Measurements from ENCODE around the gene PRKG1.

Gene PRKG1

DNA sequence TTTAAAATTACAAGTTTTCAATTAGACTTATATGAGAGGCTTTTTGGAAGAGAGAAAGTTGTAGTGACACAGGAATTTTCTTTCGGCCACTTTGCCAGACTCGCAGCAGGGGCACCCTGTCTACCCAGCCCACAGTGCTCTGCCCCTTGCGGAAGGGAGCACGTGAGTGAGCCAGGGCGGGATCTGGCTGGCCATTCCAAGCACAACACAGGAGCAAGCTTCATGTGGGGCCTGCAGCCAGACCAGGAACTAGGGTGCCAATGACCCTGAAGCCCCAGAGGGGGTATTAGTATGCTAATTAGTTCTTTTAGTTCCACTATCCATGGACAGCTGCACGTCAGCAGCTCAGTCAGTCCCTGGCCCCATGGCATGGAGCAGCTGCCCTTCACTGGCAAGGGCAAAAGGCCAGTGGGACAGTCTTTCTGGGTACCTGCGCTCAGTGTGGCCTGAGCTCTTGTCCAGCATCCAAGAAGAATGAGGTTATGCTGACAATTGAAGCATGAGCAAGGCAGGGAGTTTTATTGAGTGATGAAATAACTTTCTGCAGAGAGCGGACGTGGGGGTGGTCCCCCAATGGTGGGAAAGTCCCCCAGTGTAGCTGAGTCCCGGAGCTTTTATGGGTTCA, 876.2 kb downstream of the PRKG1 start:
- no peak overlapping the region for H3K4me3 ChIP-seq (ENCODE audit: low read length, poor library complexity, severe bottlenecking)
- H3K4me1 ChIP-seq (ENCODE audit: insufficient read depth, low read length, poor library complexity, severe bottlenecking), result no peaks in the 10 kb centered on the region
- H4K20me1 ChIP-seq (ENCODE audit: insufficient read depth, low read length, poor library complexity, severe bottlenecking), result no peaks in the 10 kb centered on the region
- H2AFZ ChIP-seq (ENCODE audit: low read length), result no peak overlapping the region
- TF ChIP-seq EZH2phosphoT487 (IDR thresholded peaks at IDR 0.05; ENCODE audit: borderline replicate concordance), result no peak
- TF ChIP-seq, protein P1, sequence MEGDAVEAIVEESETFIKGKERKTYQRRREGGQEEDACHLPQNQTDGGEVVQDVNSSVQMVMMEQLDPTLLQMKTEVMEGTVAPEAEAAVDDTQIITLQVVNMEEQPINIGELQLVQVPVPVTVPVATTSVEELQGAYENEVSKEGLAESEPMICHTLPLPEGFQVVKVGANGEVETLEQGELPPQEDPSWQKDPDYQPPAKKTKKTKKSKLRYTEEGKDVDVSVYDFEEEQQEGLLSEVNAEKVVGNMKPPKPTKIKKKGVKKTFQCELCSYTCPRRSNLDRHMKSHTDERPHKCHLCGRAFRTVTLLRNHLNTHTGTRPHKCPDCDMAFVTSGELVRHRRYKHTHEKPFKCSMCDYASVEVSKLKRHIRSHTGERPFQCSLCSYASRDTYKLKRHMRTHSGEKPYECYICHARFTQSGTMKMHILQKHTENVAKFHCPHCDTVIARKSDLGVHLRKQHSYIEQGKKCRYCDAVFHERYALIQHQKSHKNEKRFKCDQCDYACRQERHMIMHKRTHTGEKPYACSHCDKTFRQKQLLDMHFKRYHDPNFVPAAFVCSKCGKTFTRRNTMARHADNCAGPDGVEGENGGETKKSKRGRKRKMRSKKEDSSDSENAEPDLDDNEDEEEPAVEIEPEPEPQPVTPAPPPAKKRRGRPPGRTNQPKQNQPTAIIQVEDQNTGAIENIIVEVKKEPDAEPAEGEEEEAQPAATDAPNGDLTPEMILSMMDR (conservative IDR thresholded peaks at IDR 0.05; ENCODE audit: low read length), result no peak
- no peak overlapping the region for H3K4me2 ChIP-seq (ENCODE audit: low read depth, low read length, poor library complexity, severe bottlenecking)
- no peak overlapping the region for H3K9ac ChIP-seq (ENCODE audit: low read depth, low read length, poor library complexity, severe bottlenecking)
- H3K79me2 ChIP-seq (ENCODE audit: insufficient read depth, low read length), result no peaks in the 10 kb centered on the region
- H3K27me3 ChIP-seq (ENCODE audit: insufficient read depth, low read length, poor library complexity, severe bottlenecking), result no peaks in the 10 kb centered on the region
- H3K9me3 ChIP-seq (ENCODE audit: insufficient read depth, low read depth, low read length), result no peaks in the 10 kb centered on the region
- no peaks in the 10 kb centered on the region for H3K9me2 ChIP-seq (replicated peaks; ENCODE audit: low read depth, low read length)
- no peaks in the 10 kb centered on the region for H3F3A ChIP-seq (ENCODE audit: low read depth)
- H3K36me3 ChIP-seq (ENCODE audit: insufficient read depth, low read length), result no peaks in the 10 kb centered on the region

DNA sequence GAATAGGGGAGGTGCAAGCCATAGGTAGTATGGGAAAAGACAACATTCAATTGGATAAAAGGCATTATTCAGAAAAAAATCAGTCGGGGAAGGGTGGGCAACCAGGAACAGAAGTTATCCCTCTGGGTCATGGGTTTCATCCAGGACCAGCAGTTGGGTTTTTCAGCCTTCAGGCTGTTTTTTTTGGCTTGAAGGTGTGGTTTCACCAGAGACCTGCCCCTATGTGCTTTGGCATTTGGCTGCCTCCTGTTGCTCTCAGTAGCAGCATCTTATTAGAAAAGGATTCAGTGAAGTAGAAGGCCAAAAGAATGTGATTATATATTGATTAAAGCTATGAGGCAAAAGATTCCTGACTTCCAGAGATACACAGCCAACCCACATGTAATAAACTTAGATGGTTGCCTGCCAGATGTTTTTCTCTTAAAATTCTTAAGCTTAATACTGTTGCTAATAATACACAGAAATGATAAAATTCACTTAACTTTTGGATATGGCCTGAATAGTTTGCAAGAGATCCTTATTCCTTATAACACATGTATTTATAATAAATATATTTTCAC, 876.8 kb downstream of the PRKG1 start:
- H3K4me2 ChIP-seq (ENCODE audit: low read depth, low read length, poor library complexity, severe bottlenecking), result no peak overlapping the region
- no peaks in the 10 kb centered on the region for H3F3A ChIP-seq (ENCODE audit: low read depth)
- H4K20me1 ChIP-seq (ENCODE audit: insufficient read depth, low read length, poor library complexity, severe bottlenecking), result no peaks in the 10 kb centered on the region
- H3K27me3 ChIP-seq (ENCODE audit: insufficient read depth, low read length, poor library complexity, severe bottlenecking), result no peaks in the 10 kb centered on the region
- no peak overlapping the region for H3K4me3 ChIP-seq (ENCODE audit: low read length, poor library complexity, severe bottlenecking)
- no peak overlapping the region for H2AFZ ChIP-seq (ENCODE audit: low read length)
- H3K9me2 ChIP-seq (replicated peaks; ENCODE audit: low read depth, low read length), result no peaks in the 10 kb centered on the region
- H3K79me2 ChIP-seq (ENCODE audit: insufficient read depth, low read length), result no peaks in the 10 kb centered on the region
- no peak for TF ChIP-seq EZH2phosphoT487 (IDR thresholded peaks at IDR 0.05; ENCODE audit: borderline replicate concordance)
- TF ChIP-seq, protein P1 (conservative IDR thresholded peaks at IDR 0.05; ENCODE audit: low read length), result no peak
- H3K9ac ChIP-seq (ENCODE audit: low read depth, low read length, poor library complexity, severe bottlenecking), result no peak overlapping the region
- no peaks in the 10 kb centered on the region for H3K4me1 ChIP-seq (ENCODE audit: insufficient read depth, low read length, poor library complexity, severe bottlenecking)
- no peaks in the 10 kb centered on the region for H3K36me3 ChIP-seq (ENCODE audit: insufficient read depth, low read length)
- H3K9me3 ChIP-seq (ENCODE audit: insufficient read depth, low read depth, low read length), result no peaks in the 10 kb centered on the region

DNA sequence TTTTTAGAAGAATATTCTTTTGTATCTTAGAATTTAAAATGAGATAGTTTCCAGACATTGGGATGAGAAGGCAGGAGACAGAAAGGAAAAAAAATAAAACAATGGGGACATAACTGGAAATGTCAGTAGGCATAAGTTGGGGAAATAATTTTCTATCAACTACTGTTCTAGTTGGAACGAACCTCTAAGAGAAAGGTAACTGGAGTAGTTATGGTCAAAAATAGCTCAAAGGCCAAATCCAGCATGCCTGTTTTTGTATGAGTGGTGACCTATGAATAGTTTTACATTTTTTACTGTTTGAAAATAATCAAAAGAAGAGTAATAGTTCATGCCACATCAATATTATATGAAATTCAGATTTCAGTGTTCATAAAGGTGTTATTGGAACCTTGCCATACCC, 877.3 kb downstream of the PRKG1 start:
- H3K9me3 ChIP-seq (ENCODE audit: insufficient read depth, low read depth, low read length), result no peaks in the 10 kb centered on the region
- TF ChIP-seq EZH2phosphoT487 (IDR thresholded peaks at IDR 0.05; ENCODE audit: borderline replicate concordance), result no peak
- TF ChIP-seq, protein P1 (conservative IDR thresholded peaks at IDR 0.05; ENCODE audit: low read length), result no peak
- no peak overlapping the region for H3K9ac ChIP-seq (ENCODE audit: low read depth, low read length, poor library complexity, severe bottlenecking)
- H3K4me1 ChIP-seq (ENCODE audit: insufficient read depth, low read length, poor library complexity, severe bottlenecking), result no peaks in the 10 kb centered on the region
- H2AFZ ChIP-seq (ENCODE audit: low read length), result no peak overlapping the region
- H3K4me2 ChIP-seq (ENCODE audit: low read depth, low read length, poor library complexity, severe bottlenecking), result no peak overlapping the region
- H3K4me3 ChIP-seq (ENCODE audit: low read length, poor library complexity, severe bottlenecking), result no peak overlapping the region
- H3F3A ChIP-seq (ENCODE audit: low read depth), result no peaks in the 10 kb centered on the region
- no peaks in the 10 kb centered on the region for H3K36me3 ChIP-seq (ENCODE audit: insufficient read depth, low read length)
- no peaks in the 10 kb centered on the region for H4K20me1 ChIP-seq (ENCODE audit: insufficient read depth, low read length, poor library complexity, severe bottlenecking)
- no peaks in the 10 kb centered on the region for H3K79me2 ChIP-seq (ENCODE audit: insufficient read depth, low read length)
- H3K9me2 ChIP-seq (replicated peaks; ENCODE audit: low read depth, low read length), result no peaks in the 10 kb centered on the region
- H3K27me3 ChIP-seq (ENCODE audit: insufficient read depth, low read length, poor library complexity, severe bottlenecking), result no peaks in the 10 kb centered on the region

Data from Loucy (cell line).